22Rv1 (cell line): Measurements from ENCODE around the gene NDUFS8.

ENCODE experiments used
- H3K27ac ChIP-seq: fragments of 450-650 bp; 2 replicates; pipeline ENCODE4 v1.5.1; 2017
- CTCF ChIP-seq: fragments of 450-650 bp; IDR thresholded peaks from 2 replicates; pipeline ENCODE4 v1.5.1; 2017; ENCODE audit warnings: mild to moderate bottlenecking
- ZFX ChIP-seq: fragments of 450-650 bp; IDR thresholded peaks from 2 replicates; pipeline ENCODE4 v1.6.1; 2017; ENCODE audit warnings: antibody characterized with exemption, borderline replicate concordance

NDUFS8 gene

DNA sequence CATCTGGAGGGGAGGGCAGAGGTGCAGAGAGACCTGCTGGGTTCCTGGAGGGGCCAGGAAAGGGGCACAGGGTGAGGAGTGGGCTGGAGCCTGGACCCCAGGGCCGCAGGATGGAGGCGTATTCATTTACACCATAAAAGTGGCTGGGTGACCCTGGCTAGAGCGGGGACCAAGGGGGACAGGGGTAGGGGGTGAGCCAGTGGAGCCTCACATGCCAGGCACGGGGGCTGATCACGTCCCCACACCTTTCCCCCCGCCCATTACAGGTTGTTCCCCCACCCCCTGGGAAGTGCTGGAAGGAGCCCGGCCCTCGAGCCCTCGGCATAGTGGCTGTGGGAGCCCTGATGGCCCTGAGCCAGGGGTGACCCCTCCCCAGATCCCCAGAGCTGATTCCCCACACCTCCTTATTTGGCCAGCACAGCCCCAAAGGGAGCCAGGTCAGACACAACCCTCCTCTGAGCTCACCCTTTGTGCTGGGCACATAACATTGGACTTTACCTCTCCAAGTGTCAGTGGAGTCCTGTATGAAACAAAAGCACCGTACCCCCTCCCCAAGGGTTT, 9.1 kb downstream of the NDUFS8 start:
- H3K27ac ChIP-seq: peak overlapping the region; percentile 75
- TF ChIP-seq ZFX (no peak), CTCF (no peak)

- no peak overlapping the region; the same call in 1 of the 2 replicates for H3K27ac ChIP-seq
- no peak for TF ChIP-seq ZFX
- no peak for TF ChIP-seq CTCF
Observed at GRCh38 chr11:68040101-68040956, 9.8 kb downstream of the NDUFS8 start.

- no peak for TF ChIP-seq CTCF
- TF ChIP-seq ZFX: no peak
- no peak overlapping the region for H3K27ac ChIP-seq
Observed at GRCh38 chr11:68040957-68041591, 10.6 kb downstream of the NDUFS8 start.

- no peak overlapping the region for H3K27ac ChIP-seq
- TF ChIP-seq ZFX (no peak), CTCF (no peak)
Observed at GRCh38 chr11:68041617-68042218, 11.2 kb downstream of the NDUFS8 start.

- TF ChIP-seq ZFX (no peak), CTCF (no peak)
- H3K27ac ChIP-seq: no peak overlapping the region
Observed at GRCh38 chr11:68042219-68043028, 11.9 kb downstream of the NDUFS8 start.

- TF ChIP-seq CTCF (no peak), ZFX (no peak)
- H3K27ac ChIP-seq: no peak overlapping the region
Observed at GRCh38 chr11:68043029-68043348, 12.5 kb downstream of the NDUFS8 start.
